ENCODE measurements around the gene PRUNE2.

The PRUNE2 gene

GRCh38 chr9:76691517-76692313, 214.2 kb downstream of the PRUNE2 start:
- DNase-seq (ENCODE audit: extremely low read depth, low read depth) = no peak
- TF ChIP-seq CTCF (IDR thresholded peaks at IDR 0.05; ENCODE audit: low read depth, low read length, missing control alignments) = no peak
- no peak overlapping the region for H3K4me3 ChIP-seq (replicated peaks; ENCODE audit: low read depth, low read length)

- no peak for DNase-seq (ENCODE audit: extremely low read depth, low read depth)
- no peak overlapping the region for H3K4me3 ChIP-seq (replicated peaks; ENCODE audit: low read depth, low read length)
- no peak for TF ChIP-seq CTCF (IDR thresholded peaks at IDR 0.05; ENCODE audit: low read depth, low read length, missing control alignments)
These were observed 214.9 kb downstream of the PRUNE2 start for GRCh38 chr9:76690973-76691370.

- TF ChIP-seq CTCF (IDR thresholded peaks at IDR 0.05; ENCODE audit: low read depth, low read length, missing control alignments) = no peak
- no peak for DNase-seq (ENCODE audit: extremely low read depth, low read depth)
- no peak overlapping the region for H3K4me3 ChIP-seq (replicated peaks; ENCODE audit: low read depth, low read length)
These were observed 215.5 kb downstream of the PRUNE2 start for GRCh38 chr9:76690246-76690972.

- TF ChIP-seq CTCF (IDR thresholded peaks at IDR 0.05; ENCODE audit: low read depth, low read length, missing control alignments) = no peak
- DNase-seq (ENCODE audit: extremely low read depth, low read depth) = no peak
- H3K4me3 ChIP-seq (replicated peaks; ENCODE audit: low read depth, low read length) = no peak overlapping the region
These were observed 217.3 kb downstream of the PRUNE2 start for GRCh38 chr9:76688471-76689238.

GRCh38 chr9:76687861-76688391, 218.0 kb downstream of the PRUNE2 start:
- TF ChIP-seq CTCF (IDR thresholded peaks at IDR 0.05; ENCODE audit: low read depth, low read length, missing control alignments) = no peak
- no peak overlapping the region for H3K4me3 ChIP-seq (replicated peaks; ENCODE audit: low read depth, low read length)
- peak; percentile 16 for DNase-seq (ENCODE audit: extremely low read depth, low read depth)

- no peak for DNase-seq (ENCODE audit: extremely low read depth, low read depth)
- no peak overlapping the region for H3K4me3 ChIP-seq (replicated peaks; ENCODE audit: low read depth, low read length)
- TF ChIP-seq CTCF (IDR thresholded peaks at IDR 0.05; ENCODE audit: low read depth, low read length, missing control alignments) = no peak
These were observed 219.2 kb downstream of the PRUNE2 start for GRCh38 chr9:76686756-76687155.

Measured in HFF-Myc (cell line).